Calu3 (cell line): Measurements from ENCODE around the gene FOSL1. TPM values are rescaled to one million over a fixed set of nuclear protein-coding genes. Genes with fewer than 3 reads are reported as not detected.

Experiments used
- BruUV-seq: library from RNA; stranded (reverse); fragments of 400-500 nt; replicated peaks from 2 replicates; lab custom pipeline; 2021; lab: Mats Ljungman, UMichigan
- CTCF ChIA-PET: fragments of 300-600 bp; sonication (Branson Sonifier 250); formaldehyde crosslinking; loops from one replicate; lab custom pipeline; 2022; ENCODE audit warnings: antibody characterized with exemption; lab: Charles Lee
- DNase-seq: peaks from one replicate; pipeline ENCODE4 v3.0.0; 2022
- H3K27ac Mint-ChIP-seq: one replicate; pipeline ENCODE4 v1.8.0; 2022; ENCODE audit warnings: mixed read lengths; ENCODE audit not compliant: unreplicated experiment
- H3K27me3 Mint-ChIP-seq: one replicate; pipeline ENCODE4 v1.8.0; 2022; ENCODE audit warnings: mixed read lengths; ENCODE audit not compliant: unreplicated experiment
- H3K36me3 Mint-ChIP-seq: one replicate; pipeline ENCODE4 v1.8.0; 2022; ENCODE audit warnings: mild to moderate bottlenecking, moderate library complexity, mixed read lengths; ENCODE audit not compliant: insufficient read depth, unreplicated experiment
- H3K4me1 Mint-ChIP-seq: one replicate; pipeline ENCODE4 v1.8.0; 2022; ENCODE audit warnings: mild to moderate bottlenecking, low read depth, mixed read lengths; ENCODE audit not compliant: unreplicated experiment
- H3K4me3 Mint-ChIP-seq: one replicate; pipeline ENCODE4 v1.8.0; 2022; ENCODE audit warnings: mild to moderate bottlenecking, low read depth, moderate library complexity, mixed read lengths; ENCODE audit not compliant: unreplicated experiment
- H3K9me3 Mint-ChIP-seq: one replicate; pipeline ENCODE4 v1.8.0; 2022; ENCODE audit warnings: low read depth, mixed read lengths; ENCODE audit not compliant: unreplicated experiment
- CTCF ChIP-seq: fragments of 200-600 bp; IDR thresholded peaks from one replicate; pipeline ENCODE4 v1.8.0; 2022; ENCODE audit warnings: antibody characterized with exemption; ENCODE audit not compliant: unreplicated experiment
- intact Hi-C: fragments of 100-400 bp; cut with micrococcal nuclease; formaldehyde crosslinking; loops from one replicate; pipeline ENCODE4 v1.10.0; 2022; ENCODE audit not compliant: unreplicated experiment
- total RNA-seq: library from RNA; stranded (reverse); gene quantifications from 2 replicates; pipeline ENCODE4 v1.2.3, GENCODE V29; 2022

Gene FOSL1
- total RNA-seq, 1 experiment from 2014 or later: 76.1 TPM

GRCh38 chr11:65854852-65855837 lies 45.0 kb downstream of the FOSL1 start:
- Mint-ChIP-seq H3K4me1 (peaks cover 45% of the 10 kb centered on the region), H3K27ac (peak overlapping the region; percentile 79), H3K27me3 (no peaks in the 10 kb centered on the region), H3K9me3 (no peaks in the 10 kb centered on the region), H3K36me3 (peaks cover 100% of the 10 kb centered on the region), H3K4me3 (peak overlapping the region; percentile 84)
- intact Hi-C loops: no loop called here
- no peak for DNase-seq
- BruUV-seq: TSS peak; percentile 61
- no peak for TF ChIP-seq CTCF
- CTCF ChIA-PET: interaction anchor here (0.6 to 0.7 kb wide), 3 partner anchors 13 to 605 kb away, joined by 3 to 10 read pairs (median 5); no protein-coding TSS in a partner anchor

- no peak for DNase-seq
- intact Hi-C loops: no loop called here
- Mint-ChIP-seq H3K9me3 (no peaks in the 10 kb centered on the region), H3K27ac (peak overlapping the region; percentile 79), H3K27me3 (no peaks in the 10 kb centered on the region), H3K4me3 (peak overlapping the region; percentile 84), H3K36me3 (peaks cover 99% of the 10 kb centered on the region), H3K4me1 (peaks cover 38% of the 10 kb centered on the region)
- CTCF ChIA-PET: interaction anchor here (0.6 kb wide), 2 partner anchors 12 to 604 kb away, joined by 5 to 10 read pairs; no protein-coding TSS in a partner anchor
- no peak for TF ChIP-seq CTCF
- no TSS peak for BruUV-seq
Observed at GRCh38 chr11:65854161-65854592, 46.0 kb downstream of the FOSL1 start.

DNA sequence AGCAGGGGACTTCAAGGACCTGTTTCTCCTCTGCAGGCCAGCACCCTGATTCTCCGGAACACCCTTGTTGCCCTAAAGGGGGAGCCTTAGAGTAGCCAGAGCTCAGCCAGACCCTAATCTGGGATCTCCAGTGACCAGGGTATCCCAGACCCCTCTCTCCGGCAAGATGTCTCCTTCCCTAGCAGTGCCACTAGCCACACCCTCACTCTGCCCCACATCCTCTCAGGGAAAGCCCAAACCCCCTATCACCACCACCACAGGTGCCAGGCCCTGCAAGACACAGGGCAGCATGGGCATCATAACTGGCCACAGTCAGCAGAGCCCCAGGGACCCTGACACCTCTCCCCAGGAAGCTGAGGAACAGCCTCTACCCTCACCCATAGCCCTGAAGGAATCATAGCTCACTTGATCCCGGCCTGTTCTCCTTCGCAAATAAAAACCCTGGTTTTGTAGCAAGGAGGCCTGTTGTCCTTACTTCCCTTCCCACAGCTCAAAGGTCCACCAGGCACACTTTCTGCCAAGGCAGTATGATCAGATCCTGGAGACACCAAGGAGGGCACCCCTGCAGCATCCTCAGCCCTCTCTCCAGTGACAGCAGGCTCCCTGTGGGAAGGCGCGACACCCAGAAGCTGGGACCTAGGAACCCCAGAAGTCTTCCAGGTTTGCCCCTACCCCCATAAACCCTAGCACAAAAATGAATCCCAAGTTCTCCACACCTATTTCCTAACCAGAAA lies 46.8 kb downstream of the FOSL1 start:
- BruUV-seq: no TSS peak
- intact Hi-C loops: no loop called here
- DNase-seq: no peak
- no peak for TF ChIP-seq CTCF
- CTCF ChIA-PET: interaction anchor here (0.7 to 1.0 kb wide), 2 partner anchors 37 to 713 kb away, joined by 3 read pairs; partner anchors contain the start of gene CCDC85B
- H3K27ac Mint-ChIP-seq: peak overlapping the region; percentile 79
- no peaks in the 10 kb centered on the region for H3K27me3 Mint-ChIP-seq
- H3K9me3 Mint-ChIP-seq: no peaks in the 10 kb centered on the region
- no peak overlapping the region for H3K4me3 Mint-ChIP-seq
- peaks cover 33% of the 10 kb centered on the region for H3K4me1 Mint-ChIP-seq
- peaks cover 97% of the 10 kb centered on the region for H3K36me3 Mint-ChIP-seq
